HG03460 (cell line): ENCODE data around the gene OLFM1.

Source experiments
- ATAC-seq: cut with Tn5 transposase; IDR thresholded peaks from one replicate; pipeline ENCODE4 v1.9.1; 2021; ENCODE audit not compliant: unreplicated experiment

The OLFM1 gene

GRCh38 chr9:135167849-135168655 lies 80.6 kb downstream of the OLFM1 start:
- ATAC-seq: no peak

- ATAC-seq: no peak
Observed at GRCh38 chr9:135169709-135170226, 82.3 kb downstream of the OLFM1 start.

- ATAC-seq: no peak
Observed at GRCh38 chr9:135170535-135170934, 83.1 kb downstream of the OLFM1 start.
